ENCODE data around the gene SUFU. TPM values are rescaled to one million over a fixed set of nuclear protein-coding genes. Genes with fewer than 3 reads are reported as not detected.

The SUFU gene
- total RNA-seq, 1 donor from 2014 or later, result 13.5 TPM

DNA sequence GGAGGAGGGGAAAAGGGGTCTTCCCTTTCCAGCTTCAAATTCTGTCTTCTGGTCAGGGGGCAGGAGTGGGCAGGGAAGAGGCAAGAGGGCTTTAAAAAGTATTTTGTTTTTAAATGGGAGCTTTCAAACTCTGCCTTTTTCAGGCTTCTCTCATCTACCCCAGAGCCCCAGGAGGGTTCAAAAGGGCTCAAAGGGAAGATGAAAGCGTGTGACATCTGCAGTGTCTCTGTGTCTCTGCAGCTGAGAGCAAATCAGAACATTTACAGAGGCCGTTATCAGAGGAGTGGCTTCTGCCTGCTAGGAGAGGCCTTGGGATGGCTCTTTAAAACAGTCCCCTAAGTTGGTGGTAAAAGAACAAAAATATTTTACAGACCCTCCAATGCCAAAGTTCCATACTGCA, 170.8 kb downstream of the SUFU start:
- no peak for ATAC-seq
- no peaks in the 10 kb centered on the region for H3K9me3 ChIP-seq
- H3K27ac ChIP-seq, result peak overlapping the region; percentile 89

DNA sequence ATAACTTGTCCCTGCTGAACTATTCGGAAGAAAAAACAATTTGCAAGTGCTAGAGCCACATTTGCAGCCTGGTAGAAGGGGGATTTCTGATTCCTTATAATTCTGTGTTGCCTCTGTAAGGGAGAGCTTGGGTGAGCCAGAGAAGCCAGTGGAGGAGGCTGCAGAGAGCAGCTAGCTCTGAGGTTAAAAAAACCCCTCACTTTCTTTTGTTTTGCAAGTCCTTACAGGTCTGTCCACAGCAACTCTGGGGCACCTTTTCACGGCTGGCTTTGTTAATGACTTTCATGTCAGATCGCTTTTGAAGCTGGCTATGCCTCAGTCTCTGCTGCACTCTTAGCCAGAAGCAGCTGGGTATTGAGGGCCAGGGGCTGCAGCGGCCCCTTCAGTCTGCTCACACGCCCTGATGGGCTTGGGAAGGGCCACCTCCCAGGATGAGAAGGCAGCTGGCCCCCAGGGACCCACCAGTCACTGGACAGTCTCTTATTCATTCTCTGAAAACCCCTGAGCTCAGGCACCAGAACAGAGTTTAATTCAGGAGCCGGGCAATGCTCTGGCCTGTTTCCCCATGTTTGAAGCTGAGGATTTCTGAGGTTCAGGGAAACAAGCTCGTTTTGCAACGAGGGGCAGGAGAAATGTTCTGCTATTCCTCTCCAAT, 171.4 kb downstream of the SUFU start:
- DNase-seq (no peak), ATAC-seq (no peak)
- Histone ChIP-seq H3K36me3 (no peaks in the 10 kb centered on the region), H3K4me1 (peaks cover 69% of the 10 kb centered on the region), H3K9me3 (no peaks in the 10 kb centered on the region), H3K27me3 (no peaks in the 10 kb centered on the region), H3K4me3 (no peak overlapping the region), H3K27ac (peak overlapping the region; percentile 89)
- TF ChIP-seq, protein P1, sequence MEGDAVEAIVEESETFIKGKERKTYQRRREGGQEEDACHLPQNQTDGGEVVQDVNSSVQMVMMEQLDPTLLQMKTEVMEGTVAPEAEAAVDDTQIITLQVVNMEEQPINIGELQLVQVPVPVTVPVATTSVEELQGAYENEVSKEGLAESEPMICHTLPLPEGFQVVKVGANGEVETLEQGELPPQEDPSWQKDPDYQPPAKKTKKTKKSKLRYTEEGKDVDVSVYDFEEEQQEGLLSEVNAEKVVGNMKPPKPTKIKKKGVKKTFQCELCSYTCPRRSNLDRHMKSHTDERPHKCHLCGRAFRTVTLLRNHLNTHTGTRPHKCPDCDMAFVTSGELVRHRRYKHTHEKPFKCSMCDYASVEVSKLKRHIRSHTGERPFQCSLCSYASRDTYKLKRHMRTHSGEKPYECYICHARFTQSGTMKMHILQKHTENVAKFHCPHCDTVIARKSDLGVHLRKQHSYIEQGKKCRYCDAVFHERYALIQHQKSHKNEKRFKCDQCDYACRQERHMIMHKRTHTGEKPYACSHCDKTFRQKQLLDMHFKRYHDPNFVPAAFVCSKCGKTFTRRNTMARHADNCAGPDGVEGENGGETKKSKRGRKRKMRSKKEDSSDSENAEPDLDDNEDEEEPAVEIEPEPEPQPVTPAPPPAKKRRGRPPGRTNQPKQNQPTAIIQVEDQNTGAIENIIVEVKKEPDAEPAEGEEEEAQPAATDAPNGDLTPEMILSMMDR (IDR thresholded peaks at IDR 0.05), result no peak
- intact Hi-C loops (cut with DNase I), result no loop called here

More for the DNA sequence above, 170.8 kb downstream of the SUFU start:
- intact Hi-C loops (cut with DNase I), result no loop called here
- TF ChIP-seq, protein P1 (IDR thresholded peaks at IDR 0.05), result no peak
- Histone ChIP-seq H3K36me3 (no peaks in the 10 kb centered on the region), H3K4me3 (peak overlapping the region; percentile 34), H3K4me1 (peaks cover 75% of the 10 kb centered on the region), H3K27me3 (no peaks in the 10 kb centered on the region)
- no peak for DNase-seq

DNA sequence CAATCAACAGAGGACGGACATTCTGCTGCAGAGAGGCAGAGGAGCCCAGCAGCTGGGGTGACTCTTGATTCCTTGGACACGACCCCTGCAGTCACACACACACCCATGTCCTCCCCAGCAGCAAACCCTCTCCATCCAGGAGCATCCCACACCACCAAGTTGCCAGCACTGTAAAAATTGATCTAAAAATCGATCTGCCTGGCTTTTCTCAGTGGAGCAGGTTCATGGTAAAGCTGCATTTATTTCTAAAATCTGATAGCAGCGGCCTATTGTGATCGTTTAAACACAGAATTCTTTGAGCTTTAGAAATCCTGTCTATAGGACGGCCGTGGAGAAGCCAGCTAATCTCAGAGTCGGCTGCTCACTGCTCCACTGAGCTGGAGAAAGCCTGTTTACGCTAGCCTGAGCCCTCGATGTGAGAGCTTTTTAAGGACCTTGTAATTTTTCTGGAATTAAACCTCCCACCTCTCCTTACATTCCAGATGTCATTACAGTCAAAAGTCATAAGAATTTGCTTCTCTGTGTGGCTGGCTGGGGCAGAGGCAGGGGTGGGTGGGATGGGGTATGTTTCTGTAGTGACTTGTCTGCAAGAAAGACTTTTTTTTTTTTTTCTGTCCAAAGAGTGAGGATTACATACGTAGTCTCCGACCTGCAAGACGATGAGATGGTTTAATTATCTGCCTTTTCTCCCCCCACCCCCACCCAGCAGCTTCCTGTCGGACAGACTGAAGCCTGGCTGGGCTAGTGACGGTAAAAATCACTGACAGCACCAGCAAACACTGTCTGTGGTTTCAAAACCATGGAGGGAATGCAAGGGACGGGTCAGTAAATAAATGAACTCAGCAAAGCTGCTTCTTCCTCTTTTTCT, 172.1 kb downstream of the SUFU start:
- no peaks in the 10 kb centered on the region for H3K36me3 ChIP-seq
- ATAC-seq (peak; percentile 52), DNase-seq (no peak)
- H3K27ac ChIP-seq, result peak overlapping the region; percentile 89
- H3K4me1 ChIP-seq, result peaks cover 68% of the 10 kb centered on the region
- TF ChIP-seq, protein P1 (IDR thresholded peaks at IDR 0.05), result no peak
- no peaks in the 10 kb centered on the region for H3K27me3 ChIP-seq
- no peaks in the 10 kb centered on the region for H3K9me3 ChIP-seq
- intact Hi-C loops (cut with DNase I), result no loop called here
- no peak overlapping the region for H3K4me3 ChIP-seq

DNA sequence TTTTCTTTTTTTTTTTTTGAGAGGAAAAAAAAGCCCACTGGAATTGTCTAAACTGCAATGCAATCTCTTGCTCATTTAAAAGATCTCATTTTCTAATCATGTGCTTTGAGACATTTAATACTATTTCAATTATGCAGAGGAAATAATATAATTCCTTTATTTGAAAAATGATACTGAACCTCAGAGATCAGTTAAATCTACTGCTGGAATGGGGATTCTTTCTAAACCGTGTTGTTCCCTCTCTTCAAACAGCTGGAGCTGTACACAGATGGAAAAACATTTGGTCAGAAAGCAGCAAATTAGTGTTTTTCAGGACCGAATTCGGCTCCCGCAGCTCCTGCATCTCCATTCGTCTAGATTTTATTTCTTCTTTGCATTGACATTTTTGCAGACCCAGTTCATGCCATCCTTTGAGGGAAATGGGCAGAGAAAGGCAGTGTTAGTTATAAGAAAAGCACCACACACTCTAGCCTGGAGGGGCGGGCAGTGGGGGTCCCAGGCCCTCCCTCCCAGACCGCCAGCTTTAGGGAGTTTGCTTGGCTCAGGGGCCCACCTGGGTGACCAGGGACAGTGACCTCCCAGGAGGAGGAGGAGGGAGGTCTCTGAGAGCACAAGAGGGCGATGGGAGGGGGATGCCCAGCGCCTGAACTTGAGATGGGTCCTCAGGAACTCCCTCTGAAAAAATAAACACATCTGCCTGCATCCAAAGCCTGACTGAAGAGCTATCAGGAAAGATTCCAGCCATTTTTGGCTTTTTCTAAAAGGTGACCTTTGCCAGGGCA, 173.0 kb downstream of the SUFU start:
- H3K36me3 ChIP-seq, result no peaks in the 10 kb centered on the region
- no peak overlapping the region for H3K4me3 ChIP-seq
- no peaks in the 10 kb centered on the region for H3K9me3 ChIP-seq
- TF ChIP-seq, protein P1 (IDR thresholded peaks at IDR 0.05), result no peak
- peak overlapping the region; percentile 89 for H3K27ac ChIP-seq
- no peak for DNase-seq
- ATAC-seq, result no peak
- H3K4me1 ChIP-seq, result peaks cover 68% of the 10 kb centered on the region
- H3K27me3 ChIP-seq, result no peaks in the 10 kb centered on the region
- intact Hi-C loops (cut with DNase I), result no loop called here

DNA sequence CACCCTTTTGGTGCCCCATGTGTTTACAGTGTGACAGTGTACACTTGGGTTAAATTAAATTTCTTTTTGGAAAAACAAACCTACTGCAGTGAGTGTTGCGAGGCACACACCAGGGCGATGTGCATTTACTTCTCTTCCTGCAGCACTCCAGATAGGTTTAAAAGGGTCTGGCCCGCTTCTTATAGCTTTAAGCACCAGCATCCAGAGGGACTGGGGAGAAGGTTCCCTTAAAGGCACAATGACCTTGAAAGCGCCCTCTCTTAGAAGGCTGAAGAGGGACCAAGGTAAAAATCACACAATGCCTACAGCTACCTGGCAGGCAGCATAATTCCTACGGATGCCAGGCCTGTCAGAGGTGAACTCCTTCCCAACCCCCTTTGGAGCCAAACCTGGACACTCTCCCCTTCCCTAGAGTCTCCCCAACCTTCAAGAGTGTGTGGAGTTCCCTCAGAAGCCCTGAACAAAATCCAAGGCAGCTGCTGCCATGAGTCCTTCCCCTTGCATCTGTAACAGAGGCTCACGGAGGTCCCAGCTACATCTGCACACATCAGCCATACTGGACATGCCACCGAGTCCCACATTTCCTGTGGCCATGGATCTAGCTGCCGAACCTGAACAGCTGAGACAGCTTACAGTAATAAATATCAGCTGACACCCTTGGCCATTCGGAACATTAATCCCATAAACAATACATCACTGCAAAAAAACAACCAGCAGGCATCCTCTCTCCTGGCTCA, 173.7 kb downstream of the SUFU start:
- no peak overlapping the region for H3K4me3 ChIP-seq
- no peaks in the 10 kb centered on the region for H3K9me3 ChIP-seq
- H3K36me3 ChIP-seq, result no peaks in the 10 kb centered on the region
- TF ChIP-seq, protein P1 (IDR thresholded peaks at IDR 0.05), result no peak
- intact Hi-C loops (cut with DNase I), result no loop called here
- H3K27ac ChIP-seq, result peak overlapping the region; percentile 89
- H3K4me1 ChIP-seq, result peaks cover 66% of the 10 kb centered on the region
- ATAC-seq (no peak), DNase-seq (no peak)
- H3K27me3 ChIP-seq, result no peaks in the 10 kb centered on the region
